Measurements from ENCODE around the gene SLC9A8. TPM values are rescaled to one million over a fixed set of nuclear protein-coding genes. Genes with fewer than 3 reads are reported as not detected.
"Not testable (repeated sequence)": the region's sequence is repeated elsewhere in the genome, so short reads cannot be mapped to it uniquely, and the experiment has no call there.

Gene SLC9A8
- total and polyA plus RNA-seq, 2 donors (not counting 1 experiment from before 2014, with no cell fraction given) = 17.8 to 29.7 TPM

DNA sequence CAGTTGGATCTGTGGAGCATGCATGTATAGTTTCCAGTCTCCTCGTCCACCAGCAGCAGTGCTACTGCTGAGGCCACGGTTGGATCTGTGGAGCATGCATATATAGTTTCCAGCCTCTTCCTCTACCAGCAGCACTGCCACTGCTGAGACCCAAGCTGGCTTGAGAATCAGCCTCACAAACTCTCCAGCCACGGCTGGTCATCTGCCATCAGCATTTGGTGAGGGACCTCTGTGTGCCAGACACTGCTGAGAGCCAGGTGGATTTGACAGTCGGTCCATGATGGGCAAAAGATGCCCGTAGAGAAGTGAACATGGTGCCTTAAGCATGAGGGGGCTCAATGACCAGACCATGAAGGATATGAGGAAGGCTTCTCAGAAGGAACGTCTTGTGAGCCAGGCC lies 46.4 kb downstream of the SLC9A8 start:
- Histone ChIP-seq H3K9ac (ENCODE audit: low read length) (no peak overlapping the region), H3K79me2 (ENCODE audit: control insufficient read depth, insufficient read depth, low read length) (no peaks in the 10 kb centered on the region), H3K9me3 (ENCODE audit: control extremely low read depth in 1 of 3, control insufficient read depth in 2 of 3, insufficient read depth in 1 of 3, low read length in 2 of 3) (no peaks in the 10 kb centered on the region), H3K36me3 (replicated peaks in 1 of 2; ENCODE audit: control extremely low read depth in 1 of 2, control insufficient read depth in 1 of 2, extremely low read depth in 1 of 2, insufficient read depth in 2 of 2, low read length in 1 of 2) (peaks cover 12 to 44% of the 10 kb centered on the region in 2 experiments), H3K27me3 (replicated peaks in 1 of 4; ENCODE audit: control extremely low read depth in 1 of 4, control insufficient read depth in 3 of 4, insufficient read depth in 4 of 4, low read length in 3 of 4) (no peaks in the 10 kb centered on the region), H3K27ac (ENCODE audit: low read length in 2 of 2) (no peak overlapping the region), H2AFZ (ENCODE audit: insufficient read depth, low read depth, low read length, poor library complexity, severe bottlenecking) (no peak overlapping the region), H3K4me1 (ENCODE audit: control insufficient read depth in 2 of 2, insufficient read depth in 2 of 2, low read length in 2 of 2) (no peaks in the 10 kb centered on the region), H3K4me3 (ENCODE audit: control extremely low read depth in 1 of 5, extremely low read depth in 1 of 5, insufficient read depth in 1 of 5, low read depth in 2 of 5, low read length in 4 of 5) (no peak overlapping the region), H4K20me1 (ENCODE audit: control insufficient read depth, insufficient read depth, low read length, poor library complexity, severe bottlenecking) (no peaks in the 10 kb centered on the region), H3K4me2 (replicated peaks; ENCODE audit: low read depth, low read length, poor library complexity, severe bottlenecking) (no peak overlapping the region)
- Mint-ChIP-seq H3K4me1 (no peaks in the 10 kb centered on the region), H3K4me3 (no peak overlapping the region), H3K9me3 (ENCODE audit: insufficient read depth) (no peaks in the 10 kb centered on the region), H3K27ac (no peak overlapping the region), H3K27me3 (no peaks in the 10 kb centered on the region)
- no peak for TF ChIP-seq CTCF (IDR thresholded peaks at IDR 0.05)
- TF ChIP-seq EZH2 (IDR thresholded peaks at IDR 0.05; ENCODE audit: borderline replicate concordance, insufficient read depth, low read depth, low read length, poor library complexity, severe bottlenecking) = no peak
- intact Hi-C loops (cut with micrococcal nuclease) = no loop called here
- DNase-seq (no peak), ATAC-seq (ENCODE audit: low read depth) (no peak)
- WGBS (ENCODE audit: insufficient coverage) = 92% methylated on average over 5 of the region's 6 CpGs
- POLR2A ChIA-PET = no interaction called here
- CTCF ChIA-PET = interaction anchor here (0.8 to 1.3 kb wide), 2 partner anchors 13 to 251 kb away, joined by 3 to 4 read pairs; no protein-coding TSS in a partner anchor

DNA sequence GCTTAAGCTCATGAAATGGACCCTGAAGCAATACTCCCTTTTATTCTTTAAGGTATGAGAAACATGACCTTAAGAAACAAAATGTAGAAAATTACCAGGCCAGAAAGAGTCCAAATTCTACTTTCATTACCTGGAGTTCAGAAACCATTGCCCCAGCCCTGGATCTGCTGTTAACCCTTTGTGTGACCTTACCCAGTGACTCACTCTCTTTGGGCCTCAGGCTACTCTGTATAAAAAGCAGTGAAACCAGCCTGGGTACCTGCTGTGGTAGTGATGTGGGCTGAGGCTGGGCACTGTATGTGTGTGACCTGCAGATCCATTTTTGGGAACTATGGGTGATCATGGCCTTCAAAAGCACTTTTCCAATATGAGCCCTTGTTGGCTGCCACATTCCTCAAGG lies 47.2 kb downstream of the SLC9A8 start:
- ChIA-PET CTCF (interaction anchor here (0.8 to 1.3 kb wide), 3 partner anchors 27 to 543 kb away, joined by 3 to 4 read pairs (median 3); no protein-coding TSS in a partner anchor), POLR2A (no interaction called here)
- Histone ChIP-seq H4K20me1 (ENCODE audit: control insufficient read depth, insufficient read depth, low read length, poor library complexity, severe bottlenecking) (no peaks in the 10 kb centered on the region), H3K27me3 (replicated peaks in 1 of 4; ENCODE audit: control extremely low read depth in 1 of 4, control insufficient read depth in 3 of 4, insufficient read depth in 4 of 4, low read length in 3 of 4) (no peaks in the 10 kb centered on the region), H3K4me2 (replicated peaks; ENCODE audit: low read depth, low read length, poor library complexity, severe bottlenecking) (no peak overlapping the region), H3K9ac (ENCODE audit: low read length) (no peak overlapping the region), H3K79me2 (ENCODE audit: control insufficient read depth, insufficient read depth, low read length) (no peaks in the 10 kb centered on the region), H3K9me3 (ENCODE audit: control extremely low read depth in 1 of 3, control insufficient read depth in 2 of 3, insufficient read depth in 1 of 3, low read length in 2 of 3) (no peaks in the 10 kb centered on the region), H3K4me3 (ENCODE audit: control extremely low read depth in 1 of 5, extremely low read depth in 1 of 5, insufficient read depth in 1 of 5, low read depth in 2 of 5, low read length in 4 of 5) (no peak overlapping the region), H3K36me3 (replicated peaks in 1 of 2; ENCODE audit: control extremely low read depth in 1 of 2, control insufficient read depth in 1 of 2, extremely low read depth in 1 of 2, insufficient read depth in 2 of 2, low read length in 1 of 2) (peaks cover 12 to 47% of the 10 kb centered on the region in 2 experiments), H2AFZ (ENCODE audit: insufficient read depth, low read depth, low read length, poor library complexity, severe bottlenecking) (no peak overlapping the region), H3K27ac (ENCODE audit: low read length in 2 of 2) (no peak overlapping the region), H3K4me1 (ENCODE audit: control insufficient read depth in 2 of 2, insufficient read depth in 2 of 2, low read length in 2 of 2) (no peaks in the 10 kb centered on the region)
- no peak for ATAC-seq (ENCODE audit: low read depth)
- intact Hi-C loops (cut with micrococcal nuclease) = no loop called here
- Mint-ChIP-seq H3K4me3 (no peak overlapping the region), H3K27me3 (no peaks in the 10 kb centered on the region), H3K4me1 (no peaks in the 10 kb centered on the region), H3K9me3 (ENCODE audit: insufficient read depth) (no peaks in the 10 kb centered on the region), H3K27ac (no peak overlapping the region)
- DNase-seq = no peak
- TF ChIP-seq CTCF (IDR thresholded peaks at IDR 0.05) (no peak), EZH2 (IDR thresholded peaks at IDR 0.05; ENCODE audit: borderline replicate concordance, insufficient read depth, low read depth, low read length, poor library complexity, severe bottlenecking) (no peak)

DNA sequence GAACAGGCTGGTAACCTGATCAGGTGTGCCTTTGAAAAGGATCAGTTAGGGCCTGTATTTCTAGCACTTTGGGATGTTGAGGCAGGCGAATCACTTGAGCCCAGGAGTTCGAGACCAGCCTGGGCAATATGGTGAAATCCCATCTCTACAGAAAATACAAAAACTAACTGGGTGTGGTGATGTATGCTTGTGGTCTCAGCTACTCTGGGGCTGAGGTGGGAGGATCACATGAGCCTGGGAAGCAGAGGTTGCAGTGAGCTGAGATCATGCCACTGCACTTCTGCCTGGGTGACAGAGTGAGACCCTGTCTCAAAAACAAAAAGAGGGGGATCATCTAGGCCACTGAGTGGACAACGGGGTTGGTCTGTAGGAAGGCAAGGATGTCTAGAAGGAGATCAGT lies 48.6 kb downstream of the SLC9A8 start:
- CTCF ChIA-PET = interaction anchor here (1.7 kb wide), 1 partner anchor 250 kb away, joined by 6 read pairs; no protein-coding TSS in a partner anchor
- H4K20me1 ChIP-seq (ENCODE audit: control insufficient read depth, insufficient read depth, low read length, poor library complexity, severe bottlenecking); H3K79me2 ChIP-seq (ENCODE audit: control insufficient read depth, insufficient read depth, low read length); H3K4me2 ChIP-seq (replicated peaks; ENCODE audit: low read depth, low read length, poor library complexity, severe bottlenecking); DNase-seq; H3K4me3 ChIP-seq (ENCODE audit: control extremely low read depth in 1 of 5, extremely low read depth in 1 of 5, insufficient read depth in 1 of 5, low read depth in 2 of 5, low read length in 4 of 5); H3K27ac Mint-ChIP-seq; H3K4me1 Mint-ChIP-seq; H3K27me3 ChIP-seq (replicated peaks in 1 of 4; ENCODE audit: control extremely low read depth in 1 of 4, control insufficient read depth in 3 of 4, insufficient read depth in 4 of 4, low read length in 3 of 4); H3K4me1 ChIP-seq (ENCODE audit: control insufficient read depth in 2 of 2, insufficient read depth in 2 of 2, low read length in 2 of 2); H3K9me3 ChIP-seq (ENCODE audit: control extremely low read depth in 1 of 3, control insufficient read depth in 2 of 3, insufficient read depth in 1 of 3, low read length in 2 of 3); ATAC-seq (ENCODE audit: low read depth); POLR2A ChIA-PET; H2AFZ ChIP-seq (ENCODE audit: insufficient read depth, low read depth, low read length, poor library complexity, severe bottlenecking); H3K9ac ChIP-seq (ENCODE audit: low read length); H3K9me3 Mint-ChIP-seq (ENCODE audit: insufficient read depth); H3K27me3 Mint-ChIP-seq; H3K4me3 Mint-ChIP-seq; H3K27ac ChIP-seq (ENCODE audit: low read length in 2 of 2); intact Hi-C loops (cut with micrococcal nuclease): not testable (repeated sequence)
- H3K36me3 ChIP-seq (replicated peaks in 1 of 2; ENCODE audit: control extremely low read depth in 1 of 2, control insufficient read depth in 1 of 2, extremely low read depth in 1 of 2, insufficient read depth in 2 of 2, low read length in 1 of 2) = peaks cover 12 to 46% of the 10 kb centered on the region in 2 experiments
- 100% methylated on average over 1 of the region's 3 CpGs for whole genome bisulfite sequencing (ENCODE audit: insufficient coverage)

Measured in B cell (primary cell).